BJ (cell line): ENCODE data around the gene TBC1D22B. TPM values are rescaled to one million over a fixed set of nuclear protein-coding genes. Genes with fewer than 3 reads are reported as not detected.

Experiments
- CTCF ChIA-PET: fragments of 350-600 bp; formaldehyde crosslinking; extraction: SDS; loops from one replicate; lab custom pipeline; 2021; ENCODE audit warnings: antibody characterized with exemption, inconsistent platforms; lab: Yijun Ruan, JAX
- POLR2A ChIA-PET: fragments of 300-600 bp; sonication (Branson Sonifier 250); formaldehyde crosslinking; extraction: SDS; loops from one replicate; lab custom pipeline; 2021; ENCODE audit warnings: antibody characterized with exemption; lab: Charles Lee
- DNase-seq: peaks from one replicate; pipeline ENCODE4 v3.0.0-alpha.2; 2011; ENCODE audit warnings: low read depth
- H3K27me3 ChIP-seq: 2 replicates; pipeline ENCODE4 v1.6.0; 2011; ENCODE audit warnings: low read length; ENCODE audit not compliant: control insufficient read depth, insufficient read depth
- H3K36me3 ChIP-seq: 2 replicates; pipeline ENCODE4 v1.5.1; 2011; ENCODE audit warnings: low read length; ENCODE audit not compliant: control insufficient read depth, insufficient read depth
- H3K4me3 ChIP-seq: 2 replicates; pipeline ENCODE4 v1.5.1; 2011; ENCODE audit warnings: low read depth, mild to moderate bottlenecking, control low read depth, low read length
- CTCF ChIP-seq: IDR thresholded peaks from 2 replicates; pipeline ENCODE4 v1.5.1; 2011; ENCODE audit warnings: low read depth, mild to moderate bottlenecking, control low read depth, inconsistent platforms, low read length, moderate library complexity; ENCODE audit not compliant: insufficient read depth
- polyA plus RNA-seq: library from polyadenylated mRNA; depleted of rRNA; stranded (reverse); fragments of >200 nt; gene quantifications from 2 replicates; pipeline ENCODE4 v1.2.3, GENCODE V29; 2011

Gene TBC1D22B
- polyA plus RNA-seq, 1 experiment: 5.5 TPM

DNA sequence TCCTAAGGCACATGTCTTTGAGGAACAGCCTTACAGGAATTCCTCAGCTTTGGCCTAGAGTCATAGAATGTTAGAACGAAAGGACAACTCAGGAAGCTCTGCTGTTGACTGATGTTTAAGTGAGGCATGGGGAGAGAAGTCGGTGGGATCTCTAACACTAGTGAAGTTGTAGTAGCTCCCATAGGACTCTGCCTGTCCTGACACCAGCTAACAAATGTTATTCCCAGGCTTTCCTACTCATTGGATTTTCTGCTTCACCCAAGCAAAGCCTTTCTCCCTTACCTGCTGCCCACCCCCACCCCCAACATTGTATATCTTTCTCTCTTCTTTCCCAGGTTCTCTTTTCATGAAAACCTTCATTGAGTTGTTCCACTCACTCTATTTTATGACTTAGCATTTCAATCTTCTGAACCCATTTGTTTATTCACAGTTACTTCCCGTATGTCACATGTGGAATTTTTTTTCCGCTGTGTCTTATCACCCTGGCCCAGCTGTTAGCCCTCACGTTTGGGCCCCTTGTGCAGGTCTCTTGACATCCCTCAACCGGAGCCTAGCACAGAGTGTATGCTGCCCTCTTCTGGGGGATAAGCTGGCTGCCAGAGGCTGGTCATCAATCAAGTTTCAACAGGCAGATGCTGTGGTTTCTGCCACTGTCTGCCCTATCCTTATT, 57.0 kb downstream of the TBC1D22B start:
- TF ChIP-seq CTCF: peak; percentile 52
- Histone ChIP-seq H3K36me3 (peaks cover 26% of the 10 kb centered on the region), H3K27me3 (no peaks in the 10 kb centered on the region), H3K4me3 (no peak overlapping the region)
- ChIA-PET POLR2A (no interaction called here), CTCF (interaction anchor here (0.7 to 4.5 kb wide), 7 partner anchors 9 to 130 kb away, joined by 3 to 21 read pairs (median 4); no protein-coding TSS in a partner anchor)
- DNase-seq: no peak

GRCh38 chr6:37315157-37315515, 57.6 kb downstream of the TBC1D22B start:
- POLR2A ChIA-PET: no interaction called here
- CTCF ChIA-PET: interaction anchor here (0.7 to 4.5 kb wide), 6 partner anchors 9 to 129 kb away, joined by 3 to 21 read pairs (median 7); no protein-coding TSS in a partner anchor
- Histone ChIP-seq H3K4me3 (no peak overlapping the region), H3K36me3 (peaks cover 26% of the 10 kb centered on the region), H3K27me3 (no peaks in the 10 kb centered on the region)
- no peak for DNase-seq
- no peak for TF ChIP-seq CTCF

GRCh38 chr6:37316071-37316470, 58.5 kb downstream of the TBC1D22B start:
- CTCF ChIA-PET: interaction anchor here (1.3 to 4.5 kb wide), 3 partner anchors 10 to 375 kb away, joined by 5 to 21 read pairs (median 18); no protein-coding TSS in a partner anchor
- no peak for TF ChIP-seq CTCF
- Histone ChIP-seq H3K27me3 (no peaks in the 10 kb centered on the region), H3K36me3 (peaks cover 27% of the 10 kb centered on the region), H3K4me3 (no peak overlapping the region)
- POLR2A ChIA-PET: no interaction called here
- no peak for DNase-seq

- DNase-seq: no peak
- ChIA-PET CTCF (interaction anchor here (1.3 to 1.5 kb wide), 2 partner anchors 14 to 374 kb away, joined by 4 to 5 read pairs; no protein-coding TSS in a partner anchor), POLR2A (no interaction called here)
- H3K36me3 ChIP-seq: peaks cover 27% of the 10 kb centered on the region
- H3K4me3 ChIP-seq: no peak overlapping the region
- H3K27me3 ChIP-seq: no peaks in the 10 kb centered on the region
- TF ChIP-seq CTCF: no peak
Observed at GRCh38 chr6:37317312-37318038, 59.9 kb downstream of the TBC1D22B start.

DNA sequence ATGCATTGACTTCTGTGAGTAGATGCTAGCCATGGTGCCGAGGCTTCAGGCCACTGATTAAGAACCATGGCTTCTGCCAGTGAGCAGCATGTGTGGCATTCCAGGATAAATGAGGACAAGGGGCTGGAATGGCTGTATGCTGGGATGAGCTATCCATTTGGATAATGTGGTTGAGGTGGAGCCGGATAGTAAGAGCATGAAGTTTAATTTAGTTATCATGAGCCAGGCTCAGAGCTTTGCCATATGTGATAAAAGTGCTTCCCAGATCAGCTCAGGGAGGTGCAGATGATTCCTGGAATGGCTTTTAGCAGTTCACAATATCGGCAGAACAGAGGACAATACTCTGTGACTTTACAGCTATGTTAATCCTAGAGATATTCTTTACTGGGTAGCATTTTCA, 61.6 kb downstream of the TBC1D22B start:
- POLR2A ChIA-PET: no interaction called here
- CTCF ChIA-PET: interaction anchor here (0.6 to 1.6 kb wide), 3 partner anchors 8 to 297 kb away, joined by 3 to 8 read pairs (median 3); no protein-coding TSS in a partner anchor
- TF ChIP-seq CTCF: no peak
- DNase-seq: no peak
- Histone ChIP-seq H3K4me3 (no peak overlapping the region), H3K36me3 (peaks cover 20% of the 10 kb centered on the region), H3K27me3 (no peaks in the 10 kb centered on the region)
